SK-N-SH treated with all-trans-retinoic acid at 6 μM for 48 hours (cell line): ENCODE data around the gene PLEKHA8.

Experiments used
- ARNTL ChIP-seq: fragments of 450-650 bp; formaldehyde crosslinking; IDR thresholded peaks from 2 replicates; pipeline ENCODE4 v1.5.0; 2020; ENCODE audit warnings: low read depth, mild to moderate bottlenecking, moderate library complexity, borderline replicate concordance
- ESRRG ChIP-seq: fragments of 250-450 bp; sonication (Bioruptor Pico); IDR thresholded peaks from 2 replicates; pipeline ENCODE4 v1.6.1; 2021; ENCODE audit warnings: mild to moderate bottlenecking
- OSR1 ChIP-seq: fragments of 250-450 bp; sonication (Bioruptor Pico); IDR thresholded peaks from 2 replicates; pipeline ENCODE4 v1.8.0; 2022; ENCODE audit warnings: moderate library complexity, mild to moderate bottlenecking, inconsistent platforms
- PPARA ChIP-seq: fragments of 250-450 bp; sonication (Bioruptor Pico); IDR thresholded peaks from 2 replicates; pipeline ENCODE4 v1.5.0; 2020; ENCODE audit warnings: mild to moderate bottlenecking, borderline replicate concordance
- RARB ChIP-seq: fragments of 250-450 bp; sonication (Bioruptor Pico); IDR thresholded peaks from 2 replicates; pipeline ENCODE4 v1.8.0; 2021; ENCODE audit warnings: mild to moderate bottlenecking, moderate library complexity
- TOX ChIP-seq: fragments of 250-450 bp; sonication (Bioruptor Pico); IDR thresholded peaks from 2 replicates; pipeline ENCODE4 v1.8.0; 2021; ENCODE audit warnings: mild to moderate bottlenecking, moderate library complexity, borderline replicate concordance
- TSHZ2 ChIP-seq: fragments of 250-450 bp; sonication (Bioruptor Pico); IDR thresholded peaks from 2 replicates; pipeline ENCODE4 v1.5.0; 2020; ENCODE audit warnings: mild to moderate bottlenecking, moderate library complexity

- no peak for TF ChIP-seq TOX
- TF ChIP-seq ARNTL (CRISPR knock-in tag): no peak
- no peak for TF ChIP-seq OSR1 (CRISPR knock-in tag)
- TF ChIP-seq ESRRG (CRISPR knock-in tag): no peak
- no peak for TF ChIP-seq TSHZ2 (CRISPR knock-in tag)
- TF ChIP-seq RARB (CRISPR knock-in tag): no peak
- TF ChIP-seq PPARA: no peak
Measured at GRCh38 chr7:30149640-30150272, 121.5 kb downstream of the PLEKHA8 start.
